Right ventricle myocardium superior (tissue), 1 donor: ENCODE results near the gene TMEM52. TPM values are rescaled to one million over a fixed set of nuclear protein-coding genes. Genes with fewer than 3 reads are reported as not detected.
"Not testable (repeated sequence)": the region's sequence is repeated elsewhere in the genome, so short reads cannot be mapped to it uniquely, and the experiment has no call there.

Experiments
- ATAC-seq: fragments of 200-7000 bp; cut with Tn5 transposase; one replicate; pipeline ENCODE4 v1.9.1; 2020; ENCODE audit warnings: mild to moderate bottlenecking; ENCODE audit not compliant: poor library complexity
- DNase-seq: peaks from one replicate; pipeline ENCODE4 v3.0.0-alpha.2; 2020
- intact Hi-C: fragments of 100-400 bp; cut with DNase I; formaldehyde crosslinking; loops from one replicate; pipeline ENCODE4 v1.11.2; 2022
- total RNA-seq: library from RNA; stranded (reverse); fragmentation: NEBNext Ultra II Directional; extraction: Animal tissue kit (Norgen Biotek cat#: 25700); gene quantifications from one replicate; pipeline ENCODE4 v1.2.1, GENCODE V29; 2021
- donor health status: DM: no; HTN: yes; CAD: no; lungs with severe emphysema.

Gene TMEM52
- total RNA-seq, 1 donor from 2014 or later = 2.1 TPM

- DNase-seq = peak; percentile 0
- intact Hi-C loops, ATAC-seq: not testable (repeated sequence)
Observed at GRCh38 chr1:1934848-1935247, 15.8 kb upstream of the TMEM52 start.

DNA sequence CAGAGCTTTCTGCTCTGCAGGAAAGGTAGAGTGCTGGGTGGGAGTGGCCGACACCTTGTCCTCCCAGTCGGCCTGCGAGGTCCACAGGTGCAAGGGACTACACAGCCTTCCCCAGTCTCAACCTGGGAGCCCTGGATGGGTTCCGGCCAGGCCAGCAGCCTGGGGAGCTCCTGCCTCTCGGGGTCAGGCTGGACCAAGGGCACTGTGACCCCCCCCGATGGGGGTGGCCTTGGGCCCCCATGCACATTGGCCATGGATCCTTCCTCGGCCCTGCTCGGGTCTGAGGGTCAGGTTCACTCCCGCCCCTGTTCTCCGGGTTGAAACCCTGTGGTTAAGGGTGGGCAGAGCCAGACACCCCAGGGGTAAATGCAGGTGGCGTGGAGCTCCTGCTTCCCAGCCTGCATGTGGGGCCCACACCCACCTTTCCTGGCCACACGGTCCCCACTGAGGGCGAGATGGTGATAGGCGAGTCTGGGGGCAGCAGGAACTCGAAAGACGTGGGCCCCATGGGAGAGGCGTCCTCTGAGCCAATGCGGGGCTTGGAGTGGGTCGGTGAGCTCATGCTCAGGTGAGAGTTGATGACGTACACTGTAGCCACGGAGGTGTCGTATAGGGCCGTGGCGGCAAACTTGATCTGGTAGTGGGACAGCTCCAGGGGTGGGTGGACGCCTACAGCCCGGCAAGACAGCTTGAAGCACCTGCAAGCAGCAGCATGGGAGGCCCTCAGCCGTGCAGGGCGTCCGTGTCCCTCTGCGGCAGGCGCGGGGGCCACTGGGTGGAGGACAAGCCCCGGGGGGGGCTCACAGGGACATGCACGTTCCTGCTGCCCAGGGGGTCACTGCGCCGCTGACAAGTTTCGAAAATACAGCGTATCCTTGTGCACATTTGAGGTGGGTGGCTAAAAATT lies 10.8 kb upstream of the TMEM52 start:
- ATAC-seq = no peak
- intact Hi-C loops = no loop called here
- DNase-seq = peak; percentile 27

- ATAC-seq (peak; percentile 9), DNase-seq (peak; percentile 35)
- intact Hi-C loops = no loop called here
Observed at GRCh38 chr1:1929102-1929638, 10.1 kb upstream of the TMEM52 start.

GRCh38 chr1:1928231-1929101 lies 9.4 kb upstream of the TMEM52 start:
- peak; percentile 69 for ATAC-seq
- DNase-seq = peak; percentile 57
- intact Hi-C loops = no loop called here

DNA sequence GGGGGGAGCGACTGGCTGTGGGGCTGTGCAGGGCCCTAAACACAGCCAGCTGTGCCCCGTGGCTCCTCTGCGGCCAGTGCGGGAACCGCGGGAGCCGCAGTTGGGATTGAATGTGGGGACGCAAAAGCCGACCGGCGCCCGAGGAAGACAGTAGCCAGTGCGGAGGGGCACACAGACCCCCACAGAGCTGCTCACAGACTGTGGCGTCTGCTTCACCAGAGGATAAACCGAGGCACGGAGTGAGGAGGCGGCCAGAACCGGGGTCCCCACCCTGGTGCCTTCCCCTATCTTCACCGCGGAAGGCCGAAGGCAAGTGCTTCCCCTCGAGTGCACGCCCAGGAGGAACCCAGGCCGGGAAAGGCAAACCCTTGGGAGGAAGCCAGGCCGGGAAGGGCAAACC lies 8.7 kb upstream of the TMEM52 start:
- intact Hi-C loops = no loop called here
- DNase-seq (peak; percentile 49), ATAC-seq (peak; percentile 34)

GRCh38 chr1:1926886-1927660 lies 8.0 kb upstream of the TMEM52 start:
- peak; percentile 32 for DNase-seq
- intact Hi-C loops = no loop called here
- ATAC-seq = peak; percentile 2

DNA sequence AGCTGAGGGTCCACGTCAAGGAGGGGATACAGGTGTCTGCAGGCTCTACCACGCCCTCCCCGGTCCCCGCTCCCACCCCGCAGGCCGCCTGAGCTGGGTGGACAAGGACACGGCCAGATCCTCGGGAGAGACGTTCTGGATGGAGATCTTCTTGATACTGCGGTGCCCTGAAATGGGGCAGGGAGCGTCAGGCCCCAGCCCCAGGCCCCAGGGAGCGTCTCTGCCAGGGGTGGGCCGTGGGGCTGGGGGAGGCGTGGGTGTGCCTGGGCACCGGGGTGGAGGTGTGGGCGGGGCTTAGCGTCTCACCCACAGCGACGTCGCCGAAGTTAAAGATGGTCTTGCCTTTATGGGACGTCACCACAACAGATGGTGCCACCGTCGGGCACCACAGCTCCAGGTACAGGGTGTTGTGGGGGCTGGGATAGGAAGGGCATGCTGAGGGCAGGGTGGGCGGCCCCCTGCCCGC lies 7.3 kb upstream of the TMEM52 start:
- peak; percentile 13 for DNase-seq
- intact Hi-C loops = no loop called here
- no peak for ATAC-seq

DNA sequence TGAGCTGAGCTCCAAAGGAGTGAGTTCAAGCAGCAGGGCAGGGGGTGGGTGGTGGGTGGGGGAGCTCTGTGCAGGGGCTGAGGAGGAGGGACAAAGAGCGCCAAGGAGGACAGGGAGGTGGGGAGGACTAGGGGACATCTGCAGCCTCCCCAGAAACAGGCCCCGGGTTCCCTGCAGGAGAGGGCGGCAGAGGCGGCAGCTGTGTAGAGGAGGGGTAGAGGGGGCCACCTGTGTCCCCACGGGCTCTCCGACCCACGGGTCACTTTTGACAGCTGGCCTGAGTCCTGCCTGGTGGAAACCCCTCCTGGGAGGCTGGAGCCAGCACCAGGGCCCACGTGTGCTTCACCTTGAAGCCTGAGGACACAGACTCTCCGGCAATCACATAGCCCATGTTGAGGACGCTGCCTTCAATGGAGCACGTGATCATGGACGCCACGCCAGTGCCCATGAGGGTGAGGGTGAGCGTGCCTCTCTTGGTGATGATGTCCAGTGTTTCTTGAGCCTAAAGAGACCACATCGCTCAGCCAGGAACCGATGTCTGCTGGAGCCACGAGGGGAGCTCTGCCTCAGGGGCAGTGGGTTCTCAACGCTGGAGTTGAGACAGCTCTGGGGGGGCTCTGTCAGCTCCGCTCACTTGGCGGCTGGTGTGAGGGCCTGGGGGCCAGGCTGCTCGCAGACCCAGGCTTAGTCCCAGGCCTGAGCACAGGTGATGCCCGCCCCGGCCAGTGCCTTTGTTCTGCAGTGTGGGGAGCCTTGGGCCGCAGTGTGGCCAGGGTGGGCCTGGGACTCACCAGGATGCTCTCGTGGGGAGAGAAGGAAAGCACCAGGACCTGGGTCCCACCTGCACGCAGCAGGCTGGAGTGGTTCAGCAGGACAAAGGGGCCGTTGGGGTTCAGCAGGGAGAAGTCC lies 6.6 kb upstream of the TMEM52 start:
- intact Hi-C loops = no loop called here
- no peak for DNase-seq
- ATAC-seq = no peak

- intact Hi-C loops = no loop called here
- ATAC-seq = no peak
- no peak for DNase-seq
Observed at GRCh38 chr1:1924849-1925248, 5.8 kb upstream of the TMEM52 start.

- ATAC-seq = no peak
- intact Hi-C loops = no loop called here
- no peak for DNase-seq
Observed at GRCh38 chr1:1924386-1924785, 5.3 kb upstream of the TMEM52 start.

DNA sequence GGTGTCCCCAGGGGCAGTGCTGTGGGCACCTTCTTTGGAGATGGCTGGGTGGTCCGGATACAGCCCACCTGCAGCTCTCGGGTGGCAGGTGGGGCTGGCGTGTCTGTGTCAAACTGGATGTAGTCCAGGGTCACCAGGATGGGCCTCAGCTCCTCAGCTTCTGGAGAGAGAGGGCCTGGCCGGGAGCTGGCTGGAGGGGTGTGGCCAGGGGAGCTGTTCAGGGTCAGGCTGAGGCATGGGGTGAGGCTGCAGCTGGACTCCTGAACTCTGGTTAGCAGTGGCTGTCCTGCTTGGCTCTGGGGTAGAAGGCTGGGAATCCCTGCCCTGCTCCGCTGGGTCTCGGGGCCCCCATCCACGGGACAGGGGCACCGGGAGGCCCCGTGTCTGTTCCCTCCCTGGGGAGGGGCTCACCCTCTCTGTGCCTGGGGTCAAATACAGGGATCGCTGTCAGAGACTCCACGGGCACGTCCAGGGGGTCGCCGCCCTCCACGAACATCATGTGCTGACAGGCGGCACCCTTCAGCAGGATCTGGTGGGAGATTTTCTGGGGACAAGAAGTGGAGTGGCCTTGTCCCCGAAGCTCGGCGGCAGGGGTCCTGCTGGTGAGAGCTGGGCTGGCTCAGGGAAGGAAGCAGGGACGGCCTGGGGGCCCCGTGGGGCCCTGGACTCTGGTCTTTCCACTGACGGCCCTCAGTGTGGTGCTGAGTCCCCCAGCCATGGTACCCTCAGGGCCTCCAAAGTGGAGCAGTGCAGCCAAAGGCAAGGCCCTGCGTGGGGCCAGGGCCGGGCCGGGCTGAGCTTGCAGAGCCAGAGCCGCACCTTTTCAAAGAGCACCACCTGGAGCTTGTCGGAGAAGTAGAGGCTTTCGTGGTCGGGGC lies 4.1 kb upstream of the TMEM52 start:
- DNase-seq (no peak), ATAC-seq (no peak)
- intact Hi-C loops = no loop called here

DNA sequence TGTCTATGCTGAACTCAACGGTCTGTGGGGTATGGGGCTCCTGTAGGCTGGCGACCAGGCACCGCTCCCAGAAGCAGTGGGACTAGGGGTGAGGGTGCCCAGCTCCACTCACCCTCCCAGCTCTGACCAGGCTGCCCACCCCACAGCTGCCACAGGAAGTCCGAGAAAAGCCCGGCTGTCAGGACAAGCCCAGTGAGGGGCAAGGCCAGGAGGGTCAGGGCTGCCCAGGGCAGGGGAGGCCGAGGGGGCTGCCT lies 3.5 kb upstream of the TMEM52 start:
- DNase-seq (no peak), ATAC-seq (no peak)
- intact Hi-C loops = no loop called here

DNA sequence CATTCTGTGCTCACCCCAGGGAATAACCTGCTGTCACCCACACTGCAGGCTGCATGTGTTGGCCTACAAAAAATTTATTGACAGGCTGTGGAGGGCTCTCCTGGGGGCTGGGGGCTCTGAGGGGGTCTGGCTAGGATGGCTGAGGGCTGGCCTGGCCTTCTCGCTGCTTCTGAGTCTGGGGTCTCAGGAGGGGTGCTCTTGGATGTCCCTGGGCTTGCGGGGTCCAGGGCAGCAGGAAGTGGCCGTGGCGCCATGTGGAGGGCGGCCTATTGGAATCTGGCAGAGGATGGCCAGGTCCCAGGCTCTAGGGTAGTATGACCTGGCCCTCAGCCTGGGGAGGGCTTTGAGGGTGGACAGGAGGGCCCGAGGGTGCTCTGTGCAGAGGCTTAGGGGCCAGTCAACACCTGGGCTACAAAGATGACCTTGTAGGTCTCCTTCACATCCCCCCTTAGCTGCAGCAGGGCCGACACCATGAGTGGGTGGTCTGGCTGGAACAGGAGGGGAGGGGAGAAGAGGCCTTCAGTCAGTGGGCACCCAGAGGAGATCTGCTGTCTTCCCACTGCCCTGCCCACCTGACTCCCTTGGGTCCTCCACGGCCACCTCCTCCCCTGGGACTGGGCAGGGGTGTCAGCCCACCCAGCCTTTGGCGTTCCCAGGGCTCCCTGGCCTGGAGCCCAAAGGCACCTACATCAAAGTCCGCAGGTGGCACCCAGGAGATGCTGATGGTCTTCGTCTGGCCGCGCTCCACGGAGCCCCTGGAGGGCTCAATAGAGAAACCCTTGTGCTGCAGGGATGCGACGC lies 3.0 kb upstream of the TMEM52 start:
- no peak for ATAC-seq
- no peak for DNase-seq
- intact Hi-C loops = no loop called here

GRCh38 chr1:1921459-1921862 lies 2.4 kb upstream of the TMEM52 start:
- no peak for ATAC-seq
- intact Hi-C loops = no loop called here
- no peak for DNase-seq

DNA sequence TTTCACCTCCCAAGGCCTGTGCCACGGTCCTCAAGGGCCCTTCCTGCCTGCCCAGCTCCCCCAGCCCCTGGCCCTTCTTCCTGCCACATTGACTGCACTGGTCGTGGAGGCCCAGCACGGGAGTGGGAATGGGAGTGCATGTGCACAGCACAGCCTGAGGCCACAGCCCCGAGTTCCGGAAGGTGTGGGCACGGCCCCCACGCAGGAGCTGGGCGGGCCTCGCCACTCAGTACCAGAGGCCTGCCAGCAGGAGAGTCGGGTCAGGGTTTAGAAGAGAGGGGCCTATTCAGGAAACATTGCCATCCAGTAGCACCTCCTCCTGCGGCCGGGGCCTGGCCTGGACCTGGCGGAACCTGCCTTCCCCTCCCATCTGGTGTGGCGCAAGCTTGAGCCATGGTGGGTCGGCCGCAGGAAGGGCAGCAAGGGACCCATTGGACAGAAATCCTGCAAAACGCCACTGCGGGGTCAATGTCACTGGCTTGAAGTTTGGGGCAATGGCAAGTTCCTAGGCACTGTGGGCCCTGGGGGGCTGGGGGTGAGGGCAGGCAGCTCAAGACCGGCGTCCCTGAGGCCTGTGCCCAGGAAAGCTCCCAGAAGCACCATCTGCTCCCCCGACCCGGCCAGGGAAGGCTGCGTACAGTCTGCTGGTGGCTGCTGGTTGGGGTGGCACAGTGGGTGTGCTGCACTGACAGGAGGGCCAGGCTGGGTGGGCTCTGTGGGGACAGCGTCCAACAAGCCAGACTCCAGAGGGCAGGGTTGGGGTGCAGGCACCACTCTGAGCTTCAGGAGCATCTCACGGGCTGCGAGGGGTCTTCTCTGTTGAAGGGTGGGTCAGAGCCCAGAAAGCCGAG lies 1.8 kb upstream of the TMEM52 start:
- DNase-seq (no peak), ATAC-seq (no peak)
- intact Hi-C loops = no loop called here
